ENCODE measurements around the gene NCBP3.
A peak's percentile ranks its signal among the peaks of the same experiment; 100 is the strongest.

Gene NCBP3

DNA sequence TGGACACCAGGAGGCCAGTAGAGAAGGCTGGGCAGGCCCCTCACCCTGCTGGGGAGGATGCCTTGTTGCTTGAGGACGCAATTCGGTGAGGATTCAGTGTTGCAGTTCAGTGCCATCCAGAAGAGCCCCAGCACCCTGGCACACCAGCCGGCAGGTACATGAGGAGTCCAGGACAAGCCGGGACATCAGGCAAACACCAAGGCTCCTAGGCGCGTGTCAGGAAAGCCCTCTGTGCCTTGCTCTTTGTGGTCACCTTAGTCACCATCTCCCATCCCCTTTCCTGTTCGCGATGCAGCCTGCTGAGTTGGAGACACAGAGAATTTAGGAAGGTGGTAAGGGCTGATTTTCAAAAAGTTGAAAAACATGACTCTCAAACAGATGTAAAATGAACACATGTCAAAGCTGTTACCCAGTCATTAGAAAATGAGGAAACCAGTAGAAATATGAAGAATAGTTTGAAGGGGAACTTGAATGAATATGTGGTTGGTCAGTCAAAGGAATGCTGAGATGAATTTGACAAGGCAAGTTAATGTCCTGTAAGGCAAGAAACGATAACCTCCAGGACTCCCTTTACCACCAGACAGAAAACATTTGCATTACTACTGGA, 2.3 kb upstream of the NCBP3 start:
- Histone ChIP-seq H3K27me3 (ENCODE audit: control insufficient read depth in 1 of 2, insufficient read depth in 1 of 2, low read length in 2 of 2) (peaks cover 9 to 21% of the 10 kb centered on the region in 2 experiments), H2BK5ac (ENCODE audit: low read depth, low read length, poor library complexity, severe bottlenecking) (no peak overlapping the region), H3K14ac (ENCODE audit: low read length in 2 of 2) (no peak overlapping the region), H2AK5ac (ENCODE audit: low read length, severe bottlenecking) (no peak overlapping the region), H2BK120ac (ENCODE audit: low read depth, low read length) (no peak overlapping the region), H3K27ac (ENCODE audit: low read length, poor library complexity, severe bottlenecking) (no peak overlapping the region), H3K9ac (ENCODE audit: low read length) (no peak overlapping the region), H3K36me3 (ENCODE audit: control insufficient read depth in 1 of 2, insufficient read depth in 2 of 2, low read depth in 1 of 2, low read length in 2 of 2) (peaks cover 9 to 10% of the 10 kb centered on the region in 2 experiments), H3K4ac (ENCODE audit: low read depth in 1 of 2, low read length in 2 of 2) (no peak overlapping the region), H2BK12ac (ENCODE audit: low read length in 2 of 2) (no peak overlapping the region), H3K4me2 (ENCODE audit: low read length, poor library complexity, severe bottlenecking) (no peak overlapping the region), H3K4me3 (ENCODE audit: insufficient read depth in 1 of 2, low read depth in 1 of 2, low read length in 2 of 2) (no peak overlapping the region), H4K91ac (ENCODE audit: low read length) (peak overlapping the region; percentile 72), H4K8ac (ENCODE audit: low read length) (peak overlapping the region; percentile 80), H2AFZ (ENCODE audit: low read depth, low read length) (no peak overlapping the region), H3K9me3 (ENCODE audit: control insufficient read depth, low read length) (no peaks in the 10 kb centered on the region), H3K23ac (ENCODE audit: low read length in 2 of 2) (no peak overlapping the region), H3K4me1 (ENCODE audit: control insufficient read depth, insufficient read depth, low read depth, low read length) (peaks cover 9% of the 10 kb centered on the region), H3K18ac (ENCODE audit: low read depth in 1 of 2, low read length in 2 of 2) (no peak overlapping the region), H2BK15ac (ENCODE audit: low read depth, poor library complexity, severe bottlenecking) (no peak overlapping the region), H3K79me1 (replicated peaks; ENCODE audit: low read length, poor library complexity, severe bottlenecking) (peaks cover 9% of the 10 kb centered on the region)
- WGBS = 90% methylated on average over 6 of the region's 9 CpGs
- DNase-seq = no peak

DNA sequence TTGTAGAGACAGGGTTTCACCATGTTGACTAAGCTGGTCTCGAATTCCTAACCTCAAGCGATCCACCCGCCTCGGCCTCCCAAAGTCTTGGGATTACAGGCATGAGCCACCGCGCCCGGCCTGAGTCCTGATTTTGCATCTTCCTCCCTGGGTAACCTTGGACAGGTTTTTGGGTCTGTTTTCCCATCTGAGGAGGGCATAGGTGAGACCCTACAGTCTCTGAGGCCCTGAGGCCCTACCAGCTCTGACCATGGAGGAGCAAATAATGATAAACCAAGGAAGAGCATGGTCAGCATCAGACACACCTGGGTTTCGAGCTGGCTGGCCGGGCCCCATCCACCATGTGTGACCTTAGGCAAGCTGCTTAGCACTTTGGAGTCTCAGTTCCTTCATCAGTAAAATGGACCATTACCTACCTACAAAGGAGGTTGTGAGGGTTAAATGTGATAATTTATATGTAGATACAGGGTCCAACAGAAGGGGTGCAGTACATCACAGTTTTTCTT, 1.2 kb upstream of the NCBP3 start:
- no peak overlapping the region for H4K91ac ChIP-seq (ENCODE audit: low read length)
- H2BK5ac ChIP-seq (ENCODE audit: low read depth, low read length, poor library complexity, severe bottlenecking) = no peak overlapping the region
- H2AK5ac ChIP-seq (ENCODE audit: low read length, severe bottlenecking) = no peak overlapping the region
- peaks cover 17 to 20% of the 10 kb centered on the region in 2 experiments for H3K36me3 ChIP-seq (ENCODE audit: control insufficient read depth in 1 of 2, insufficient read depth in 2 of 2, low read depth in 1 of 2, low read length in 2 of 2)
- no peak overlapping the region for H3K4me2 ChIP-seq (ENCODE audit: low read length, poor library complexity, severe bottlenecking)
- peaks cover 7% of the 10 kb centered on the region for H3K4me1 ChIP-seq (ENCODE audit: control insufficient read depth, insufficient read depth, low read depth, low read length)
- no peak overlapping the region for H3K27ac ChIP-seq (ENCODE audit: low read length, poor library complexity, severe bottlenecking)
- H2AFZ ChIP-seq (ENCODE audit: low read depth, low read length) = no peak overlapping the region
- H2BK12ac ChIP-seq (ENCODE audit: low read length in 2 of 2) = no peak overlapping the region
- H3K9me3 ChIP-seq (ENCODE audit: control insufficient read depth, low read length) = no peaks in the 10 kb centered on the region
- peaks cover 9 to 14% of the 10 kb centered on the region in 2 experiments for H3K27me3 ChIP-seq (ENCODE audit: control insufficient read depth in 1 of 2, insufficient read depth in 1 of 2, low read length in 2 of 2)
- no peak overlapping the region for H3K9ac ChIP-seq (ENCODE audit: low read length)
- H3K23ac ChIP-seq (ENCODE audit: low read length in 2 of 2) = no peak overlapping the region
- H2BK15ac ChIP-seq (ENCODE audit: low read depth, poor library complexity, severe bottlenecking) = no peak overlapping the region
- no peak overlapping the region for H4K8ac ChIP-seq (ENCODE audit: low read length)
- H3K4me3 ChIP-seq (ENCODE audit: insufficient read depth in 1 of 2, low read depth in 1 of 2, low read length in 2 of 2) = no peak overlapping the region
- H2BK120ac ChIP-seq (ENCODE audit: low read depth, low read length) = no peak overlapping the region
- WGBS = 96% methylated on average over 9 of the region's 9 CpGs
- no peak overlapping the region for H3K18ac ChIP-seq (ENCODE audit: low read depth in 1 of 2, low read length in 2 of 2)
- no peak overlapping the region for H3K4ac ChIP-seq (ENCODE audit: low read depth in 1 of 2, low read length in 2 of 2)
- peaks cover 15% of the 10 kb centered on the region for H3K79me1 ChIP-seq (replicated peaks; ENCODE audit: low read length, poor library complexity, severe bottlenecking)
- H3K14ac ChIP-seq (ENCODE audit: low read length in 2 of 2) = no peak overlapping the region
- DNase-seq = no peak

DNA sequence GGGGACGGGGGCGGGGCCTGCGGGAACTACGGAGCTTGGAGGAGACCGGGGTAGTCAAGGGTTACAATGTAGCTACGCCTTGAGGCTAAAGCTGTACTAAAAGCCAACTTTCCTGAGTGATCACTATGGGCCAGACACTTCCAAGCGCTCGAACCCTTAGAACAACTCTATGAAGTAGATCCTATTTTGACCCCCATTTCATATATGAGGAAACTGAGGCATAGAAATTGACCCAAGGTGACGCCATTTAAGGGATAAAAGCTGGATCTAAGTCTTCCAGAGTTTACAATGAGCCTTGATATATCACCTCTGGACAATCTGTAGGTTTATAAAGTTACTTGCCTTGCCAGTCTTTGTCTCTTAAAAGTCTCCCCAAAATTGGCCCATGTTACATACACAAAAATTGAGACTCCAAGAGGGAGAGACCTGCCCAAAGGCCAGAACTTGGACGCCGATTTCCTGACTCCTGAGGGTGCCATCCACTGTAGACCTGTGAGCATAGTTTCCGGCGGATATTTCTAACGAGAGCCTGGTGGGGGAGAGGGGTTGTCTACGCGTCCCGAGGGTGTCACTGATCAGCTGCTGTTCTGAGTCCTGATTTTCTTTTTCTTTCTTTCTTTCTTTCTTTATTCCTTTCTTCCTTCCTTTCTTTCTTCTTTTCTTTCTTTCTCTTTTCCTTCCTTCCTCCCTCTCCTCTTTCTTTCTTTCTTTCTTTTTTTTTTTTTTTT, 555 bp upstream of the NCBP3 start:
- no peak overlapping the region for H2BK12ac ChIP-seq (ENCODE audit: low read length in 2 of 2)
- no peak overlapping the region for H3K23ac ChIP-seq (ENCODE audit: low read length in 2 of 2)
- H2BK5ac ChIP-seq (ENCODE audit: low read depth, low read length, poor library complexity, severe bottlenecking) = no peak overlapping the region
- DNase-seq = no peak
- H2AFZ ChIP-seq (ENCODE audit: low read depth, low read length) = no peak overlapping the region
- H2AK5ac ChIP-seq (ENCODE audit: low read length, severe bottlenecking) = no peak overlapping the region
- no peak overlapping the region for H3K14ac ChIP-seq (ENCODE audit: low read length in 2 of 2)
- no peak overlapping the region for H3K27ac ChIP-seq (ENCODE audit: low read length, poor library complexity, severe bottlenecking)
- H3K79me1 ChIP-seq (replicated peaks; ENCODE audit: low read length, poor library complexity, severe bottlenecking) = peaks cover 16% of the 10 kb centered on the region
- no peak overlapping the region for H2BK120ac ChIP-seq (ENCODE audit: low read depth, low read length)
- H3K4me2 ChIP-seq (ENCODE audit: low read length, poor library complexity, severe bottlenecking) = peak overlapping the region; percentile 58
- H3K27me3 ChIP-seq (ENCODE audit: control insufficient read depth in 1 of 2, insufficient read depth in 1 of 2, low read length in 2 of 2) = peaks cover 9 to 10% of the 10 kb centered on the region in 2 experiments
- peaks cover 21 to 26% of the 10 kb centered on the region in 2 experiments for H3K36me3 ChIP-seq (ENCODE audit: control insufficient read depth in 1 of 2, insufficient read depth in 2 of 2, low read depth in 1 of 2, low read length in 2 of 2)
- no peak overlapping the region for H4K8ac ChIP-seq (ENCODE audit: low read length)
- H3K4me3 ChIP-seq (ENCODE audit: insufficient read depth in 1 of 2, low read depth in 1 of 2, low read length in 2 of 2) = peak overlapping the region in 1 of 2 experiments; percentile 64
- peak overlapping the region; percentile 73 for H3K9ac ChIP-seq (ENCODE audit: low read length)
- no peak overlapping the region for H4K91ac ChIP-seq (ENCODE audit: low read length)
- 69% methylated on average over 9 of the region's 17 CpGs for WGBS
- no peak overlapping the region for H3K4ac ChIP-seq (ENCODE audit: low read depth in 1 of 2, low read length in 2 of 2)
- H3K9me3 ChIP-seq (ENCODE audit: control insufficient read depth, low read length) = no peaks in the 10 kb centered on the region
- H3K4me1 ChIP-seq (ENCODE audit: control insufficient read depth, insufficient read depth, low read depth, low read length) = peaks cover 7% of the 10 kb centered on the region
- no peak overlapping the region for H3K18ac ChIP-seq (ENCODE audit: low read depth in 1 of 2, low read length in 2 of 2)
- H2BK15ac ChIP-seq (ENCODE audit: low read depth, poor library complexity, severe bottlenecking) = no peak overlapping the region

DNA sequence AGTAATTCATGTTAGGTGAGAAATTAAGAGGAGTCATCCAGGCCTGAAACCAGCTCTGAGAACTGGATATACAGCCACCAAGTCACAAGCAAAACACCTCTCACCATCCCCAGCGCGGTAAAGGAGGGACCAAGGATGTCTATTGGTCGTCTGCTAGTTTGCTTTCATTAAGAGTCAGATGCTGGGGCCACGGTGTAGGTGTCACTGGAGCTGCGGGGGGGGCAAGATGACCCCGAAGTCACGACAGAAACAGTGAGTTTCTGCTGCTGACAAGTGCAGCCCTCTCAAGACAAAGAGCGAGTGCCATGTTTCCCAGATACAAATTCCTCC, 790 bp downstream of the NCBP3 start:
- no peaks in the 10 kb centered on the region for H3K9me3 ChIP-seq (ENCODE audit: control insufficient read depth, low read length)
- 2% methylated on average over 8 of the region's 8 CpGs for WGBS

More for the DNA sequence above, 790 bp downstream of the NCBP3 start:
- Histone ChIP-seq H3K4me3 (ENCODE audit: insufficient read depth in 1 of 2, low read depth in 1 of 2, low read length in 2 of 2) (peak overlapping the region; percentile 94 to 96), H3K23ac (ENCODE audit: low read length in 2 of 2) (no peak overlapping the region), H2BK12ac (ENCODE audit: low read length in 2 of 2) (no peak overlapping the region), H3K14ac (ENCODE audit: low read length in 2 of 2) (peak overlapping the region in 1 of 2 experiments; percentile 78), H2BK5ac (ENCODE audit: low read depth, low read length, poor library complexity, severe bottlenecking) (no peak overlapping the region), H3K27me3 (ENCODE audit: control insufficient read depth in 1 of 2, insufficient read depth in 1 of 2, low read length in 2 of 2) (peaks cover 3 to 4% of the 10 kb centered on the region in 2 experiments), H2AFZ (ENCODE audit: low read depth, low read length) (peak overlapping the region; percentile 97), H3K36me3 (ENCODE audit: control insufficient read depth in 1 of 2, insufficient read depth in 2 of 2, low read depth in 1 of 2, low read length in 2 of 2) (peaks cover 24 to 39% of the 10 kb centered on the region in 2 experiments), H3K18ac (ENCODE audit: low read depth in 1 of 2, low read length in 2 of 2) (peak overlapping the region in 1 of 2 experiments; percentile 97), H4K8ac (ENCODE audit: low read length) (peak overlapping the region; percentile 72), H4K91ac (ENCODE audit: low read length) (no peak overlapping the region), H3K4ac (ENCODE audit: low read depth in 1 of 2, low read length in 2 of 2) (peak overlapping the region; percentile 39 to 99), H3K79me1 (replicated peaks; ENCODE audit: low read length, poor library complexity, severe bottlenecking) (peaks cover 19% of the 10 kb centered on the region), H2BK15ac (ENCODE audit: low read depth, poor library complexity, severe bottlenecking) (no peak overlapping the region), H3K27ac (ENCODE audit: low read length, poor library complexity, severe bottlenecking) (peak overlapping the region; percentile 12), H3K4me1 (ENCODE audit: control insufficient read depth, insufficient read depth, low read depth, low read length) (peaks cover 7% of the 10 kb centered on the region), H3K4me2 (ENCODE audit: low read length, poor library complexity, severe bottlenecking) (peak overlapping the region; percentile 82), H2BK120ac (ENCODE audit: low read depth, low read length) (no peak overlapping the region), H2AK5ac (ENCODE audit: low read length, severe bottlenecking) (no peak overlapping the region), H3K9ac (ENCODE audit: low read length) (peak overlapping the region; percentile 94)
- DNase-seq = no peak
